Hematopoietic multipotent progenitor cell treated with erythropoietin and hydrocortisone succinate and interleukin-3 and kit ligand, for 4 days (in vitro differentiated cells): Measurements from ENCODE around the gene RNPC3.
A peak's percentile ranks its signal among the peaks of the same experiment; 100 is the strongest.

Source experiments
- DNase-seq: peaks from one replicate; pipeline ENCODE4 v3.0.0-alpha.2; 2015

The RNPC3 gene, protein sequence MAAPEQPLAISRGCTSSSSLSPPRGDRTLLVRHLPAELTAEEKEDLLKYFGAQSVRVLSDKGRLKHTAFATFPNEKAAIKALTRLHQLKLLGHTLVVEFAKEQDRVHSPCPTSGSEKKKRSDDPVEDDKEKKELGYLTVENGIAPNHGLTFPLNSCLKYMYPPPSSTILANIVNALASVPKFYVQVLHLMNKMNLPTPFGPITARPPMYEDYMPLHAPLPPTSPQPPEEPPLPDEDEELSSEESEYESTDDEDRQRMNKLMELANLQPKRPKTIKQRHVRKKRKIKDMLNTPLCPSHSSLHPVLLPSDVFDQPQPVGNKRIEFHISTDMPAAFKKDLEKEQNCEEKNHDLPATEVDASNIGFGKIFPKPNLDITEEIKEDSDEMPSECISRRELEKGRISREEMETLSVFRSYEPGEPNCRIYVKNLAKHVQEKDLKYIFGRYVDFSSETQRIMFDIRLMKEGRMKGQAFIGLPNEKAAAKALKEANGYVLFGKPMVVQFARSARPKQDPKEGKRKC

GRCh38 chr1:103525607-103526507 is at the start of gene RNPC3:
RNPC3 (plus strand) TSS chr1:103525699; CDS start chr1:103526071, 372 bp downstream.
- DNase-seq: peak; percentile 93

DNA sequence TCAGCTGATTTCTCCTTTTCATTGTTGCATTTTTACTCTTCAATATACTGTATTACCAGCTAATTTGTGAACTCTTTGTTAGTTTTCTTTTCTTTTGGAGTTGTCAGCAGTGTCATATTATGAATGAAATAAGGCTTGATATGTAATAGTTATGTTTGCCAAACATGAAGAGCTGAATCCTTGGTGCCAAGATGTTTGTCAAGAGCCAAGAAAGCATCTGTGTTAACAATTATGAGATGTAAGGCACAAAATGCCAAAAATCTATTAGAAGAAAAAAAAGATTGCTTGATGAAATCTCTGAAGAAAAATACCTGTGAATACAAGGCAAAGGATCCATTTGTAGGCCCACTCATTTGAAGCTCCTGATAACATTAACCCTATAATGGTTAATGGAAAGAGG is 48.4 kb upstream of the RNPC3 start:
- no peak for DNase-seq

DNA sequence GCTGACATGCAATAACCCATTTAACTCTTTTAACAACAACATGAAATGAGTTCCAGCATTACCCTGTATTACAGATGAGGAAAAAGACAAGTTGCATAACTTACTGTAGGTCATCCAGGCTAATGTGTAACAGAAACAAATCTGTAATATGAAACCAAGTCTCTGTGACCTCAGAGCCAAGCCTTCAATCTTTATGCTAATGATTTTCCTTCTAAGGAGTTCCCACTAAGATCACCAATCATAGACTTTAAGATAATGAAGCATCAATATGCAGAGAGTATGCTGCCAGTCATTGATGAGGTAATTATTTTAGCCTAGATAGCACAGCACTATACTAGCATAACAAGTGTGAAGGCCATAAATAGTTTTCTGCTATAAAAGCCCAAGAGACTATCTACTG is 35.6 kb upstream of the RNPC3 start:
- no peak for DNase-seq

DNA sequence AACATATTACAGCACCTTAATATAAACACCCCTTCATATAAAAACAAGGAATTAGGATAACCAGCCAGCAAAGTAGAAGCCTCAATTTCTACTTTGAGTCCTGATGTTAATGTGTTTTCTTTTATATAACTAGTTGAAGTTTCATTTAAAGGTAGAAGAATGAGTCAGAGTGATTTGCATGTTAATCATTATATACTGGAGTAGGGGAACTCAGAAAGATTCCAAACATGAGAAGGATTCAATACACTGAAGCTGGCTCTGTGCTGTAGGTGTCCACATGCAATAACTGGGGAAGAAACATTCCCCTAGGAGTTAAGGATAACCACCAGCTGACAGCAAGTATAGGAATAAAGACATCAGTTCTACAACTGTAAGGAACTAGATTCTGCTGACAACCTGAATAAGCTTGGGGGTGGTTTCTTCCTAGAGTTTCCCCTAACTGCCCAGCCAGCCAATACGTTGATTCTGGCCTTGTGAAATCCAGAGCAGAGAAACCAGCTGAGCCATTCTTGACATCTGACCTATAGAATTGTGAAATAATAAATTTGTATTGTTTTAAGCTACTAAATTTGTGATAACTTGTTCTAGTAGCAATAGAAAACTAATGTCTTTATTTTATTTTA is 33.4 kb upstream of the RNPC3 start:
- no peak for DNase-seq

GRCh38 chr1:103496014-103496635 is 29.4 kb upstream of the RNPC3 start:
- no peak for DNase-seq

GRCh38 chr1:103497404-103497803 is 28.1 kb upstream of the RNPC3 start:
- no peak for DNase-seq

DNA sequence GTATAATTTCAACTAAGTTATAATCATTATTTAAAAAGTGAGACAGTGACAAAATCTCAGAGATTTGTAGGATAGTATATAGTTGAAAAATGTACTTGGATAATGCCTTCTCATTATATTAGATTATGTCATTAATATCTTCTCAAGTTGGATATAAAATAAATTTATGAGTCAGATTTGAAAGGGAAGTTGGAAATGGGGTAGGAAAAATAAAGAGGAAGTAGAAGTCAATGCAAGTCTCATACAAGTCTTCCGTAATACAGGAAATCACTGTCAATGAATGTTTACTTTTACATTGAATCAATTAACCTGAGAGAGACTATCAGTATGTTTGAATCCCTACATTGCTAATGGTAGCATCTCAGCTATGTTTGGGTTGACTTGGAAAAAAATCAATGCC is 16.2 kb upstream of the RNPC3 start:
- DNase-seq: no peak

DNA sequence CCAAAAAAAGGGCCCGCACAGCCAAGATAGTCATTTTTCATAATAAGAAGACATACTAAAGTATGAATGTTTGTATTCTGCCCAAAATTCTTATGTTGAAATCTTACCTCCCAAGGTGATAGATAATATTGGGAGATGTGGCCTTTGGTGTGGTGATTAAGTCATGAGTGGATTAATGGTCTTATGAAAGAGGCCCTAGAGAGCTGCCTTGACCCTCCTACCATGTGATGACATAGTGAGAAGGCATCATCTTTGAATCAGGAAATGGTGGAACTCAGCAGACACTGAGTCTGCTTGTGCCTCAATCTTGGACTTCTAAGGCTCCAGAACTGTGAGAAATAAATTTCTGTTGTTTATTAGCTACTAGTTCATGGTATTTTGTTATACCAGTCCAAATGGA is 11.8 kb upstream of the RNPC3 start:
- DNase-seq: no peak

GRCh38 chr1:103514920-103515503 is 10.5 kb upstream of the RNPC3 start:
- DNase-seq: peak; percentile 77

- DNase-seq: no peak
These were observed 9.2 kb upstream of the RNPC3 start for GRCh38 chr1:103516283-103516682.

- DNase-seq: no peak
These were observed 8.8 kb upstream of the RNPC3 start for GRCh38 chr1:103516693-103517092.

DNA sequence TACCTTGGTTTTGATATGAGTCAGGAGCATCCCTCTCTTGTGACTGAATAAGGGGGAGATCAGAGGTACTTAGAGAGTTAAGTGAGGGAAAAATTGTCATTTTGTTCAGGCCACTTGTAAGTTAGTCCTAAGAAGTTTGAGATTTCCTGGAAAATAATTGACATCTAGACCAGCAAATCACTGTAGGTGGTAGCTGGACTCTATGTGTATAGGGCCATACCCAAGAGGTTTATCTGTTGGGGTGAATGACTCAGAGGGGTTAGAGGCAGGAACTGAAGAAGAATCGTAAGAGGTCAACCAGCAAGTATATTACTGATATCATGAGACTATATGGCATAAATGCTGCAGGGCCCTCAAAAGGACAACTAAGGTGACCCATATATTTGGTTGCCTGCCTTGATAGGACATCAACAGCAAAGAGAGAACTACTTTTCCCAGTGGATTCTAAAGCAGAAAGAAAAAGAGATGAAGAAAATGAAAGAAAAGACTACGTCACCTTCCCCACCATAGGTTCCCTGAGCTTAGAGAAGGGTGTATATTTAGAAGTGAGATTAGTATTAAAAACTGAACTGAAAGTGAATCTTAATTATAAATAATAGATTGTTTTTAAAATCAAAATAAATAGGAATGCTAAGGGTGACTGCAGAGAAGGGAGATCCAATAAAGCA is 8.0 kb upstream of the RNPC3 start:
- peak; percentile 13 for DNase-seq

GRCh38 chr1:103520822-103521221 is 4.7 kb upstream of the RNPC3 start:
- DNase-seq: no peak

DNA sequence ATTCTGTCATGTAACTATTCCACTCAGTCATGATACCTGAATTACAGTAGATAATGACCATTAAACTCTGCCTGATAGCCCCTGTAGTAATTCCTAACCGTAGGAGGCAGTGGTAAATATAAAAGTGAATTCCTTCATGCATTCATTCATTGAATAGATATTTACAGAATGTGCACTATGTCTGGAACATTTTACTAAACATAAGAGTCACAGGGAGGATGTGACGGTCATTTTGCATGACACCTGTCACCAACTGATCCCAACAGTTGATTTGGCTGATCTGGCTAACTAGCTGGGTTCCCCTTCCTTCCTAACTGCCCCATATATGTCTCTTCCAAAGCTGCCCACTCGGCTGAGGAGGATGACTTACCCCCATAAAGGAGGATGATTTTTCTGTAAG is 2.2 kb upstream of the RNPC3 start:
- no peak for DNase-seq

DNA sequence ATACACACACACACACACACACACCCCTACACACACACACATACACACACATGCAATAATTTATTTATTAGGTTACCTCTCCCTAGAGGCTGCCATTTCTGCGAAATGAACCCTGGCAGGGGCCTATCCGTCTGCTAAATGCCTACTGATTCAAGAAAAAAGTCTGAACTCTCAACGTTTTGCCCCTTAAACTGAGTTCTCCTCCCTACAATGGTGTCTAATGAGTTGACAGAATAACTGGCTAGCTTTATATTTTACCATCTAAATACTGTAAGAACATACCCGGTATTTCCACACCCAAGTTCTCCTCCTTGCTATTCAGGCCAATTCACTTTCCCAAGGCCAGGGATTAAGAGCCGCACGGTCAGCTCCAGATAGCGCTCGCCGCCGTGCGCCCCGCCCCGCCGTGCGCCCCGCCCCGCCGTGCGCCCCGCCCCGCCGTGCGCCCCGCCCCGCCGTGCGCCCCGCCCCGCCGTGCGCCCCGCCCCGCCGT is 339 bp upstream of the RNPC3 start:
- peak; percentile 71 for DNase-seq

GRCh38 chr1:103527331-103527730 is 1.8 kb downstream of the RNPC3 start:
- DNase-seq: no peak

GRCh38 chr1:103529746-103530145 is 4.2 kb downstream of the RNPC3 start:
- DNase-seq: peak; percentile 22

GRCh38 chr1:103538226-103538625 is 12.7 kb downstream of the RNPC3 start:
- no peak for DNase-seq

DNA sequence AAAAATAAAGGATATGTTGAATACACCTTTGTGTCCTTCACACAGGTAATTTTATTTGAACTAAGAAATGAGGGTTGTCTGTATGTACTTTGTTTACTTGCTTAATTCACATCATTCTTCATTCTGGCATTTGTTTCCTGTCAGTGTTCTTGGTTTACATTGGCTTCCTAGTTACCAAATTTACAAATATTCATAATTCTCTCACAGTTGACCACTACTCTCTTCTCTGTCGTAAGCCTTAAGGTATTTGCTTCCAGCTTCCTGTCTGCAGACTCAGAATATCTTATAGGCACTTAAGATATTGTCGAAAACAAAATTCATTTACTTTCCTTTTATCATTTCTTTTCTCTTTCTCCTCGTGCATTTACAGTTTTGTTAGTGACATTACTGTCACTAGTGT is 15.9 kb downstream of the RNPC3 start:
- DNase-seq: no peak

DNA sequence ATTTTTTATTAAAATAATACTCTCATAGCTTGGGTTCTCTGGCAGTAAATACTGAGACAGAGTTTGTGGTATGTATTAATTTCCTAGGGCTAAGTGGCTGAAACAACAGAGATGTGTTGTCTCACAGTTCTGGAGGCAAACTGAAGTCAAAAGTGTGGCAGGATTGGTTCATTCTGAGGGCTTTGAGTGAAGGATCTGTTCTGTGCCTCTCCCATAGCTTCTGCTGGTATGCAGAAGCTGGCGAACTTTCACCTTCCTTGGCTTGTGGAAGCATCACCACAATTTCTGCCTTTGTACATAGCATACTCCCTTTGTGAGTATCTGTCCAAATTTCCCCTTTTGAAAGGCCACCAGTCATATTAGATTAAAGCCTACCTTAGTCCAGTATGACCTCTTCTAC is 21.0 kb downstream of the RNPC3 start:
- DNase-seq: no peak

DNA sequence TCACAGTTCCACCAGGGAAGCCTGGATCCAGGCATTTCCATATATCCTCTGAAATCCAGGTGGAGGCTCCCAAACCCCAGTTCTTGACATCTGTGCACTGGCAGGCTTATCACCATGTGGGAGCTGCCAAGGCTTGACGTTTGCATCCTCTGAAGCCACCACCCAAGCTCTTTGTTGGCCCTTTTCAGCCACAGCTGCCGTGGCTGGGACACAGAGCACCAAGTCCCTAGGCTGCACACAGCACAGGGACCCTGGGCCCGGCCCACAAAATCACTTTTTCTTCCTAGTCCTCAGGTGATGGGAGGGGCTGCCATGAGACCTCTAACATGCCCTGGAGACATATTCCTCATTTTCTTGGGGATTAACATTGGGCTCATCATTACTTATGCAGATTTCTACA is 22.3 kb downstream of the RNPC3 start:
- no peak for DNase-seq

DNA sequence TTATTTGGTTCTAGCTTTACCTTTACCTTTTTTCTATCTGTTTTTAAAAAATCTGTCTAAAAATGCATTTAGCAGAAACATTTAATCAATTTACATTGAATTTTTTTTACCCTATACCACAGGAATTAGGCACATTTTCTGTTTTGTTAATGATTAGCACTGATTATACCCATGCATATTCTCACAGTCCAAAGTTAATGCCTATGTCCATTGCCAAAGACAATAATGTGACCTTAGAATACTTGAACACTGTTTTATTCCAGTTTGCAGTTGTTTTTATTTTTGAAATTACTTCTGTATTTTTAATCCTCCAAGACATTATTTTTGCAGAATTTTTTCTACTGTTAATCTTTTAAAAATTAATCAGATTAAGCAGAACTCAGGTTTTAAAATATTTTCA is 34.9 kb downstream of the RNPC3 start:
- DNase-seq: no peak
